Adrenal gland (tissue), 12 donors: ENCODE data around the gene SPIB. TPM values are rescaled to one million over a fixed set of nuclear protein-coding genes. Genes with fewer than 3 reads are reported as not detected.

Experiments
- DNase-seq, 7 donors: peaks; one replicate each; pipeline ENCODE4 v3.0.0-alpha.2; 2019 to 2020
- H3K27ac ChIP-seq, 5 donors: fragments of 200-600 bp; sonication (generic) in 4 of 5; 1 replicate in 3 of 5; 2 replicates in 2 of 5; pipeline versions ENCODE4 v1.5.1 to v1.8.0; 2016 to 2020; ENCODE audit warnings: mild to moderate bottlenecking in 1 of 5
- H3K27me3 ChIP-seq: fragments of 200-600 bp; 2 replicates; pipeline ENCODE4 v1.8.0; 2021
- H3K36me3 ChIP-seq, 2 donors: fragments of 200-600 bp; replicated peaks in 1 of 2; 1 replicate in 1 of 2; 2 replicates in 1 of 2; pipeline versions ENCODE4 v1.5.1 to v1.8.0; 2018 to 2022
- H3K4me1 ChIP-seq, 2 donors: fragments of 200-600 bp; replicated peaks in 1 of 2; 1 replicate in 1 of 2; 2 replicates in 1 of 2; pipeline versions ENCODE4 v1.5.1 to v1.8.0; 2018 to 2021
- H3K4me3 ChIP-seq, 4 donors: fragments of 200-600 bp; sonication (generic) in 3 of 4; one replicate each; pipeline ENCODE4 v1.5.1; 2016 to 2018
- H3K9me3 ChIP-seq, 3 donors: fragments of 200-600 bp; sonication (generic) in 1 of 3; replicated peaks in 1 of 3; 1 replicate in 2 of 3; 2 replicates in 1 of 3; pipeline versions ENCODE4 v1.5.1 to v1.8.0; 2016 to 2021
- POLR2A ChIP-seq, 2 donors: fragments of 450-650 bp; IDR thresholded peaks; one replicate each; pipeline ENCODE4 v1.6.1; 2017; ENCODE audit warnings: antibody characterized with exemption in 2 of 2, mild to moderate bottlenecking in 2 of 2, moderate library complexity in 1 of 2
- WGBS, 4 donors: extraction: QIAGEN DNeasy Blood & Tissue Kit in 2 of 4; methylation state at CpG; one replicate each; pipeline versions ENCODE4 v1.1.5 to v1.1.7; 2013 to 2017; 5-methylcytosine and 5-hydroxymethylcytosine counted together
- intact Hi-C, 2 donors: fragments of 100-400 bp; cut with DNase I; formaldehyde crosslinking; loops; one replicate each; pipeline versions ENCODE4 v1.14.1 to v1.15.0; 2022 to 2023
- polyA plus RNA-seq, 3 donors: library from polyadenylated mRNA; stranded (reverse); fragments of 200-250 nt in 2 of 3; fragments of 350-450 nt in 1 of 3; fragmentation: Illumina TruSeq in 1 of 3; extraction: RNeasy Lipid Tissue Mini Kit (QIAGEN cat#74804) in 1 of 3; gene quantifications; one replicate each; pipeline ENCODE4 v1.2.3, GENCODE V29; 2013 to 2014
- total RNA-seq, 9 donors: library from RNA; depleted of rRNA in 4 of 9; stranded (reverse); fragments of >200 nt in 4 of 9; fragments of 120-200 nt in 1 of 9; fragmentation: NEBNext Ultra II Directional in 1 of 9; extraction: Animal tissue kit (Norgen Biotek cat#: 25700) in 1 of 9; gene quantifications; one replicate each; pipeline versions ENCODE4 v1.1.0 to v1.2.4, GENCODE V29; 2013 to 2023
- TF ChIP-seq, protein P1 (sequence below), 6 experiments: fragments of 450-650 bp in 4 of 6; fragments of 200-600 bp in 2 of 6; sonication (generic) in 1 of 6; IDR thresholded peaks; 1 replicate in 5 of 6; 2 replicates in 1 of 6; pipeline versions ENCODE4 v1.5.1 to v1.8.0; 2016 to 2021; ENCODE audit warnings: antibody characterized with exemption in 6 of 6, mild to moderate bottlenecking in 2 of 6, moderate library complexity in 1 of 6
- donor health status: healthy with polysubstance abuse.
- donor health status: Bipolar disorder and iron deficiency.
- donor health status: DM: yes; HTN: yes; CAD: no.
- donor health status: DM: no; HTN: no; CAD: no.
- donor health status: DM: no; HTN: no; CAD: no.
- donor health status: DM: yes; HTN: yes; CAD: no.

SPIB gene
- total and polyA plus RNA-seq, 12 donors = 0.03 to 0.29 (median 0.12) TPM; not detected in 8

DNA sequence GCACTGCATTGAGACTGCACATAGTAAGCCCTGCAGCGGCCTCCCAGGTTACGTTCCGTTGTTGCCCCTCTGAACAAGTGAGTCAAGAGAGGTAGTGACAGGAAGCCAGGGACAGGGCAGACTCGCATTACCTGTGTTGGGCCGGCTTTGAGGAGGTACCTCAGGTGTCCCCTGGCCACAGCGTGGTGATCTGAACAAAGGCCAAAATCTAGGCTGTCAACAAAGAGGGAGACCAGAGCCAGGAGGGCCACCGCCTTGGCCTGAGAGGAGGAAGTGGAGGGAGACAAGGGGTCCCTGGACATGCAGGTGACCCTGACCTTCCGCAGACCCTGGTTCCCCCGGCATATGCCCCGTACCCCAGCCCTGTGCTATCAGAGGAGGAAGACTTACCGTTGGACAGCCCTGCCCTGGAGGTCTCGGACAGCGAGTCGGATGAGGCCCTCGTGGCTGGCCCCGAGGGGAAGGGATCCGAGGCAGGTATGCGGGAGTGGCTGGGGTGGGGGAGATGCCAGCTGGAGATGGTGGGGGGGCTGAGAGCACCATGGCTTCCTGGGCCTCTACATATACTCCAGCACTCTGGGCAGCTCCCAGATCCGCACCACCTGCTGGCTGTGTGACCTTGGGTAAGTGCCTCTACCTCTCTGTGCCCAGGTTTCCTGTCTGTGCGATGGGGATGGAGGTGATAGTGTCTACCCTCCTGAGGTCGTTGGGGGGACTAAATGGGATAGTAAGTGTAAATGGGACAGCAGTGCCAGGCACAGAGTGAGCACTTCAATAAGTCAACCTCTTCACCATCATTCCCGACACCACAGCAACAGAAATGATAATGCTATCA, 4.8 kb downstream of the SPIB start:
- TF ChIP-seq POLR2A (IDR thresholded peaks at IDR 0.05) = no peak
- TF ChIP-seq, protein P1, sequence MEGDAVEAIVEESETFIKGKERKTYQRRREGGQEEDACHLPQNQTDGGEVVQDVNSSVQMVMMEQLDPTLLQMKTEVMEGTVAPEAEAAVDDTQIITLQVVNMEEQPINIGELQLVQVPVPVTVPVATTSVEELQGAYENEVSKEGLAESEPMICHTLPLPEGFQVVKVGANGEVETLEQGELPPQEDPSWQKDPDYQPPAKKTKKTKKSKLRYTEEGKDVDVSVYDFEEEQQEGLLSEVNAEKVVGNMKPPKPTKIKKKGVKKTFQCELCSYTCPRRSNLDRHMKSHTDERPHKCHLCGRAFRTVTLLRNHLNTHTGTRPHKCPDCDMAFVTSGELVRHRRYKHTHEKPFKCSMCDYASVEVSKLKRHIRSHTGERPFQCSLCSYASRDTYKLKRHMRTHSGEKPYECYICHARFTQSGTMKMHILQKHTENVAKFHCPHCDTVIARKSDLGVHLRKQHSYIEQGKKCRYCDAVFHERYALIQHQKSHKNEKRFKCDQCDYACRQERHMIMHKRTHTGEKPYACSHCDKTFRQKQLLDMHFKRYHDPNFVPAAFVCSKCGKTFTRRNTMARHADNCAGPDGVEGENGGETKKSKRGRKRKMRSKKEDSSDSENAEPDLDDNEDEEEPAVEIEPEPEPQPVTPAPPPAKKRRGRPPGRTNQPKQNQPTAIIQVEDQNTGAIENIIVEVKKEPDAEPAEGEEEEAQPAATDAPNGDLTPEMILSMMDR (IDR thresholded peaks at IDR 0.05) = no peak
- Histone ChIP-seq H3K27me3 (peaks cover 18% of the 10 kb centered on the region), H3K9me3 (no peaks in the 10 kb centered on the region), H3K4me1 (no peaks in the 10 kb centered on the region), H3K4me3 (no peak overlapping the region), H3K27ac (no peak overlapping the region), H3K36me3 (no peaks in the 10 kb centered on the region)
- WGBS, 4 donors = 76 to 86% (median 82%) methylated on average over 17 to 22 of the region's 22 CpGs
- intact Hi-C loops = no loop called here
- DNase-seq = no peak

DNA sequence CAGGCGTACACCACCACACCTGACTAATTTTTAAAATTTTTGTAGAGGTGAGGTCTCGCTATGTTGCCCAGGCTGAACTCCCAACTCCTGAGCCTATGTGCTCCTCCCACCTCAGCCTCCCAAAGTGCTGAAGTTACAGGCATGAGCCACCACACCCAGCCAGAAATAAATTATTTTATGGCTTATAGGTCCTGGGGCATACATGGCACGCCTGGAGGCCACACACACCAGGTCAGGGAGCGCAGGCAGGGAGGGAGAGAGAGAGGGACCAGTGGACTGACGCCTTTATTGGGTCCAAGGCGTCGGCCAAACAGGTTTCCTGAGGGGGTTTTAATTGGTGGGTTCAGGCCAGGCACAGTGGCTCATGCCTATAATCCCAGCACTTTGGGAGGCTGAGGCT, 6.8 kb downstream of the SPIB start:
- H3K4me1 ChIP-seq = no peaks in the 10 kb centered on the region
- H3K27ac ChIP-seq = no peak overlapping the region
- no peak for DNase-seq
- 60 to 89% (median 80%) methylated on average over 7 of the region's 7 CpGs for WGBS, 4 donors
- peaks cover 13% of the 10 kb centered on the region for H3K27me3 ChIP-seq
- no peak overlapping the region for H3K4me3 ChIP-seq
- intact Hi-C loops = no loop called here
- H3K9me3 ChIP-seq = no peaks in the 10 kb centered on the region
- no peak for TF ChIP-seq POLR2A (IDR thresholded peaks at IDR 0.05)
- TF ChIP-seq, protein P1 (IDR thresholded peaks at IDR 0.05) = no peak
- H3K36me3 ChIP-seq = no peaks in the 10 kb centered on the region

DNA sequence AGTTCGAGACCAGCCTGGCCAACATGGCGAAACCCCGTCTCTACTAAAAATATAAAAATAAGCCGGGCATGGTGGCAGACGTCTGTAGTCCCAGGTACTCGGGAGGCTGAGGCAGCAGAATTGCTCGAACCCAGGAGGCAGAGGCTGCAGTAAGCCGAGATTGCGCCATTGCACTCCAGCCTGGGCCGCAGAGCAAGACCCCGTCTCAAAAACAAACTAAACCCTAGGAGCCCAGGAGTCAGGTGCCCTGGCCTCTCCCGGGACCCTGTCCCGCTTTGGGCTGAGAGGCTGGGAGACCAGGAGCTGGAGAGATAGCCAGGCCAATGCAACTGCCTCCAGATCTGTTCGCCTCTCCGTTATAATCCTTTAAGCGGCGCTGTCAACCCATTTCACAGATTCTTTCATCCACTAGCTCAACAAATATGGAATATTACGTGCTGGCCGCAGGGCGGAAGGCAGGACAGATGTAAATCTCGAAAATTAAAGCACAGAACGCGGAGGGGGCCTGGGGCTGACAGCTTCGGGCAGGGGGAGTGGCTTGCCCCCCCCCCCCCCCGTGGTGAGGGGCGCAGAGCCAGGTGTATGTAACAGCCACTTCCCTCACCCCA, 8.7 kb downstream of the SPIB start:
- no peak for DNase-seq
- Histone ChIP-seq H3K36me3 (no peaks in the 10 kb centered on the region), H3K4me1 (peaks cover 0 to 11% of the 10 kb centered on the region in 2 donors), H3K27me3 (peaks cover 14% of the 10 kb centered on the region), H3K4me3 (peak overlapping the region in 1 of 4 donors; percentile 36), H3K27ac (peak overlapping the region in 2 of 5 donors; percentile 59 to 76), H3K9me3 (no peaks in the 10 kb centered on the region)
- intact Hi-C loops = no loop called here
- TF ChIP-seq, protein P1 (IDR thresholded peaks at IDR 0.05) = no peak
- TF ChIP-seq POLR2A (IDR thresholded peaks at IDR 0.05) = no peak
- WGBS, 4 donors = 77 to 81% (median 79%) methylated on average over 24 to 26 of the region's 26 CpGs

DNA sequence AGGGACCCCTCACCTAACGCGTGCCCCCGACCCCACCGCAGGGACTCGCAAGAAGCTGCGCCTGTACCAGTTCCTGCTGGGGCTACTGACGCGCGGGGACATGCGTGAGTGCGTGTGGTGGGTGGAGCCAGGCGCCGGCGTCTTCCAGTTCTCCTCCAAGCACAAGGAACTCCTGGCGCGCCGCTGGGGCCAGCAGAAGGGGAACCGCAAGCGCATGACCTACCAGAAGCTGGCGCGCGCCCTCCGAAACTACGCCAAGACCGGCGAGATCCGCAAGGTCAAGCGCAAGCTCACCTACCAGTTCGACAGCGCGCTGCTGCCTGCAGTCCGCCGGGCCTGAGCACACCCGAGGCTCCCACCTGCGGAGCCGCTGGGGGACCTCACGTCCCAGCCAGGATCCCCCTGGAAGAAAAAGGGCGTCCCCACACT, 9.3 kb downstream of the SPIB start:
- Histone ChIP-seq H3K4me3 (peak overlapping the region in 1 of 4 donors; percentile 36), H3K4me1 (peaks cover 0 to 12% of the 10 kb centered on the region in 2 donors), H3K9me3 (no peaks in the 10 kb centered on the region), H3K27me3 (peaks cover 19% of the 10 kb centered on the region), H3K36me3 (no peaks in the 10 kb centered on the region), H3K27ac (peak overlapping the region in 2 of 5 donors; percentile 59 to 78)
- peak; percentile 74 to 87 (median 86) for DNase-seq
- 3 to 15% (median 7%) methylated on average over 19 to 38 of the region's 38 CpGs; no CpG with 5 or more reads in 1 of the 4 donors for WGBS, 4 donors
- TF ChIP-seq, protein P1 (IDR thresholded peaks at IDR 0.05) = no peak
- no peak for TF ChIP-seq POLR2A (IDR thresholded peaks at IDR 0.05)
- intact Hi-C loops = no loop called here
